ENCODE data around the gene PSENEN. TPM values are rescaled to one million over a fixed set of nuclear protein-coding genes. Genes with fewer than 3 reads are reported as not detected.

Gene PSENEN
- total and polyA plus RNA-seq, 2 experiments from 2014 or later: 39.1 to 106 TPM

DNA sequence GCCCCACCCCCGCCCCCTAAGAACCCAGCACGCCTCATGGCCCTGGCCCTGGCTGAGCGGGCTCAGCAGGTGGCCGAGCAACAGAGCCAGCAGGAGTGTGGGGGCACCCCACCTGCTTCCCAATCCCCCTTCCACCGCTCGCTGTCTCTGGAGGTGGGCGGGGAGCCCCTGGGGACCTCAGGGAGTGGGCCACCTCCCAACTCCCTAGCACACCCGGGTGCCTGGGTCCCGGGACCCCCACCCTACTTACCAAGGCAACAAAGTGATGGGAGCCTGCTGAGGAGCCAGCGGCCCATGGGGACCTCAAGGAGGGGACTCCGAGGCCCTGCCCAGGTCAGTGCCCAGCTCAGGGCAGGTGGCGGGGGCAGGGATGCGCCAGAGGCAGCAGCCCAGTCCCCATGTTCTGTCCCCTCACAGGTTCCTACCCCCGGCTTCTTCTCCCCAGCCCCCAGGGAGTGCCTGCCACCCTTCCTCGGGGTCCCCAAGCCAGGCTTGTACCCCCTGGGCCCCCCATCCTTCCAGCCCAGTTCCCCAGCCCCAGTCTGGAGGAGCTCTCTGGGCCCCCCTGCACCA is 41.9 kb downstream of the PSENEN start:
- 96% methylated on average over 9 of the region's 15 CpGs for WGBS (ENCODE audit: low lambda C conversion rate, missing lambda C conversion rate)
- Histone ChIP-seq H3K36me3 (replicated peaks; ENCODE audit: insufficient read depth, low read depth) (no peaks in the 10 kb centered on the region), H3K79me2 (no peaks in the 10 kb centered on the region), H3K27me3 (no peaks in the 10 kb centered on the region), H3K4me3 (no peak overlapping the region), H3K27ac (no peak overlapping the region), H3K9me3 (ENCODE audit: low read depth) (no peaks in the 10 kb centered on the region), H2AFZ (no peak overlapping the region), H3K4me2 (no peak overlapping the region), H3K9me2 (replicated peaks; ENCODE audit: insufficient read depth) (no peaks in the 10 kb centered on the region), H4K20me1 (ENCODE audit: insufficient read depth, poor library complexity, severe bottlenecking) (no peaks in the 10 kb centered on the region), H3K4me1 (ENCODE audit: insufficient read depth) (no peaks in the 10 kb centered on the region)
- peak; percentile 4 for DNase-seq (ENCODE audit: low spot score)
- TF ChIP-seq EZH2 (IDR thresholded peaks at IDR 0.05; ENCODE audit: borderline replicate concordance): no peak
- TF ChIP-seq EZH2phosphoT487 (IDR thresholded peaks at IDR 0.05; ENCODE audit: low read depth, severe bottlenecking, unreplicated experiment): no peak
- TF ChIP-seq, protein P1, sequence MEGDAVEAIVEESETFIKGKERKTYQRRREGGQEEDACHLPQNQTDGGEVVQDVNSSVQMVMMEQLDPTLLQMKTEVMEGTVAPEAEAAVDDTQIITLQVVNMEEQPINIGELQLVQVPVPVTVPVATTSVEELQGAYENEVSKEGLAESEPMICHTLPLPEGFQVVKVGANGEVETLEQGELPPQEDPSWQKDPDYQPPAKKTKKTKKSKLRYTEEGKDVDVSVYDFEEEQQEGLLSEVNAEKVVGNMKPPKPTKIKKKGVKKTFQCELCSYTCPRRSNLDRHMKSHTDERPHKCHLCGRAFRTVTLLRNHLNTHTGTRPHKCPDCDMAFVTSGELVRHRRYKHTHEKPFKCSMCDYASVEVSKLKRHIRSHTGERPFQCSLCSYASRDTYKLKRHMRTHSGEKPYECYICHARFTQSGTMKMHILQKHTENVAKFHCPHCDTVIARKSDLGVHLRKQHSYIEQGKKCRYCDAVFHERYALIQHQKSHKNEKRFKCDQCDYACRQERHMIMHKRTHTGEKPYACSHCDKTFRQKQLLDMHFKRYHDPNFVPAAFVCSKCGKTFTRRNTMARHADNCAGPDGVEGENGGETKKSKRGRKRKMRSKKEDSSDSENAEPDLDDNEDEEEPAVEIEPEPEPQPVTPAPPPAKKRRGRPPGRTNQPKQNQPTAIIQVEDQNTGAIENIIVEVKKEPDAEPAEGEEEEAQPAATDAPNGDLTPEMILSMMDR (IDR thresholded peaks at IDR 0.05; ENCODE audit: poor library complexity): no peak

DNA sequence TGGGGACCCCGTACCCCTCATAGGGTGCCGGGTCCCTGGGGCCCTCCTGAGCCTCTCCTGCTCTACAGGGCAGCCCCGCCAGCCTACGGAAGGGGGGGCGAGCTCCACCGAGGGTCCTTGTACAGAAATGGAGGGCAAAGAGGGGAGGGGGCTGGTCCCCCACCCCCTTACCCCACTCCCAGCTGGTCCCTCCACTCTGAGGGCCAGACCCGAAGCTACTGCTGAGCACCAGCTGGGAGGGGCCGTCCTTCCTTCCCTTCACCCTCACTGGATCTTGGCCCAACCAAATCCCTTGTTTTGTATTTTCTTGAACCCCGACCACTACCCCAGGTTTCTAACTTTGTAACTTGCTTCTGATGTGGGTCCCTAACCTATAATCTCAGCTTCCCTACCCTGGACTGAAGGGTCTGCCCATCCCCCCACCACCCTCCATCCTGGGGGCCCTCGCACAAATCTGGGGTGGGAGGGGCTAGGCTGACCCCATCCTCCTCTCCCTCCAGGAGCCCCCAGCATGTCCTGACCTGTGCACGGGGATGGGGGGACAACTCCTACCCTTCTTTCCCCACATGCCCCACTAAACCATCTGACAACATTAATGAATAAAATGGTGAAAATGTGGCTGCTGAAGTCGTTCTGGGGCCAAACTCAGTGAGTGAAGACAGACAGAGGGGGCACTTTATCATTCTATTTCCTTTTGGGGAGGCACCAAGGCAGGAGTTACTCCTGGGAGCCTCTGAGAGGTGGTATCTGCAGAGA is 42.9 kb downstream of the PSENEN start:
- Histone ChIP-seq H4K20me1 (ENCODE audit: insufficient read depth, poor library complexity, severe bottlenecking) (no peaks in the 10 kb centered on the region), H3K4me2 (no peak overlapping the region), H3K27me3 (no peaks in the 10 kb centered on the region), H3K9me3 (ENCODE audit: low read depth) (no peaks in the 10 kb centered on the region), H3K79me2 (no peaks in the 10 kb centered on the region), H3K4me1 (ENCODE audit: insufficient read depth) (no peaks in the 10 kb centered on the region), H2AFZ (no peak overlapping the region), H3K4me3 (no peak overlapping the region), H3K9me2 (replicated peaks; ENCODE audit: insufficient read depth) (no peaks in the 10 kb centered on the region), H3K36me3 (replicated peaks; ENCODE audit: insufficient read depth, low read depth) (no peaks in the 10 kb centered on the region), H3K27ac (no peak overlapping the region)
- 87% methylated on average over 7 of the region's 12 CpGs for WGBS (ENCODE audit: low lambda C conversion rate, missing lambda C conversion rate)
- peak; percentile 4 for DNase-seq (ENCODE audit: low spot score)
- TF ChIP-seq, protein P1 (IDR thresholded peaks at IDR 0.05; ENCODE audit: poor library complexity): no peak
- TF ChIP-seq EZH2phosphoT487 (IDR thresholded peaks at IDR 0.05; ENCODE audit: low read depth, severe bottlenecking, unreplicated experiment): no peak
- no peak for TF ChIP-seq EZH2 (IDR thresholded peaks at IDR 0.05; ENCODE audit: borderline replicate concordance)

DNA sequence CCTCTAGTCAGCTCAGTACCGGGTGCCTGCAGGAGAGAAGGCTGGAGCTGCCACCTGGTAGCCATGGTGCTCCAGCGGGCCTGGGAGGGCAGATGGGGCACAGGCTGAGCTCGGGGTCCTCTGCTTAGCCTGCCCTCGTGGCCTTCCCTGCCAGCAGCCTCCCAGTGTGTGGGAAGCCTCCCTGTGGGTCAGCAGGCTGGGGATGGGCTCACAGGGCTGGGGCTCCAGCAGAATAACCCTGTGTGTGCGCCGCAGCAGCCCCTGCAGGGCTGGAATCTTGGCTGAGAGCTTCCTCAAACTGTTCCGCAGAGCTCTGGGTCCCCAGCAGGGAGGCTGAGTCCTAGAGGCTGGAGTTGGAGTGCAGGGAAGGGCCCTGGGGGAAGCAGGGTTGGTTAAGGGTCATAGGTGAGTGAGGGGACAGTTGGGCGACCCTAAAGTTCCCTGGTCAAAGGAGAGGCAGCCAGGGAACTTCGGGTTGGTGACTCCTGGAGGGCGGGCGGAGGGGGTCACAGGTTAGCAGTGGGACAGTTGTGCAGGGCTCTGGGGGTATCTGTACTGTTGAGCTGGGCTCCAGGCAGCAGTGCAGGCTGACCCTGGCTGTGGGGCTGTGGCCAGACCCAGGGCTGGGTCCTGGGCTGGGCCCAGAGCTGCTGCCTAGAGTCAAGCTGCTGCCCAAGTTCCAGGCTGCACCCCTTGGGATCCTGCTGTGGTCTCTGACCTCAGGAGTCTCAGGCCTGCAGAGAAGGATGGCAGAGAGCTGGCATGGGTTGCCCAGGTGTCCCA is 43.9 kb downstream of the PSENEN start:
- Histone ChIP-seq H3K27me3 (no peaks in the 10 kb centered on the region), H2AFZ (no peak overlapping the region), H3K27ac (no peak overlapping the region), H4K20me1 (ENCODE audit: insufficient read depth, poor library complexity, severe bottlenecking) (no peaks in the 10 kb centered on the region), H3K9me3 (ENCODE audit: low read depth) (no peaks in the 10 kb centered on the region), H3K4me3 (no peak overlapping the region), H3K9me2 (replicated peaks; ENCODE audit: insufficient read depth) (no peaks in the 10 kb centered on the region), H3K36me3 (replicated peaks; ENCODE audit: insufficient read depth, low read depth) (no peaks in the 10 kb centered on the region), H3K4me1 (ENCODE audit: insufficient read depth) (no peaks in the 10 kb centered on the region), H3K79me2 (no peaks in the 10 kb centered on the region), H3K4me2 (no peak overlapping the region)
- WGBS (ENCODE audit: low lambda C conversion rate, missing lambda C conversion rate): 90% methylated on average over 11 of the region's 11 CpGs
- peak; percentile 2 for DNase-seq (ENCODE audit: low spot score)
- TF ChIP-seq, protein P1 (IDR thresholded peaks at IDR 0.05; ENCODE audit: poor library complexity): no peak
- no peak for TF ChIP-seq EZH2 (IDR thresholded peaks at IDR 0.05; ENCODE audit: borderline replicate concordance)
- TF ChIP-seq EZH2phosphoT487 (IDR thresholded peaks at IDR 0.05; ENCODE audit: low read depth, severe bottlenecking, unreplicated experiment): no peak
